GM06990 (cell line): ENCODE results near the gene SIAH2.

ENCODE experiments used
- DNase-seq: peaks from one replicate; pipeline ENCODE4 v3.0.0-alpha.2; 2011; ENCODE audit not compliant: insufficient read length; ENCODE audit errors: extremely low read depth
- H3K27me3 ChIP-seq: replicated peaks from 2 replicates; pipeline ENCODE4 v1.6.0; 2011; ENCODE audit warnings: low read length; ENCODE audit not compliant: control insufficient read depth, insufficient read depth
- H3K36me3 ChIP-seq: 2 replicates; pipeline ENCODE4 v1.5.1; 2011; ENCODE audit warnings: low read length; ENCODE audit not compliant: control insufficient read depth, insufficient read depth
- H3K4me3 ChIP-seq: replicated peaks from 2 replicates; pipeline ENCODE4 v1.5.1; 2011; ENCODE audit warnings: low read depth, mild to moderate bottlenecking, control low read depth, low read length
- TF ChIP-seq, protein P1 (sequence below): IDR thresholded peaks from 2 replicates; pipeline ENCODE4 v1.5.1; 2011; ENCODE audit warnings: low read length, control low read depth, mild to moderate bottlenecking, inconsistent platforms; ENCODE audit not compliant: insufficient read depth, poor library complexity, severe bottlenecking

SIAH2 gene

DNA sequence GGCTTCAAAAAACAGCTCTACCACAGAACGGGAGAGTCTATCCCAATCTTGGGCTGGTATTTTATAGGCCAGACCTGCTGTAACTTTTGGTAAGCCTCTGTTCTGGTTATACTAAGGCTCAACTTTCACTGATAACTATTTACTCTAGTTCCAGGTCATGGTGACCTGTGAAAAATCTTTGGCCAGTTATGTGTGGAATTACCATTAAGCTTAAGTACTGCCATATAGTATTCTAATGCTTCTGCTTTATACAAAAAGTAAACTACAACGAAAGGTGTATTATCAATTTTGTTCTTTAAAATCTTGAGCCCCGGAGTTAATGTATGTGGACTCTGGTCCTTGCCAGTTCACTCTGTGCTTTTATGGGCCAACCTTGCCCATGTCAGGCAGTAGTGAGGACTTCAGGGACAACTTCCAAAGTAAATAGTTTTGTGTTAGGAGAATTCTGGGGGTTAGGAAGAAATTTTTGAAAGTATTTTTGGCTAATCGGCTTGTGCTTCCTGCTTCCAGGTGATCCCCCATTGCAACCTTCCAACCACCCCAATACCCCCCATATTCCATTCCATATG is 6.4 kb downstream of the SIAH2 start:
- H3K4me3 ChIP-seq, result no peak overlapping the region
- TF ChIP-seq, protein P1, sequence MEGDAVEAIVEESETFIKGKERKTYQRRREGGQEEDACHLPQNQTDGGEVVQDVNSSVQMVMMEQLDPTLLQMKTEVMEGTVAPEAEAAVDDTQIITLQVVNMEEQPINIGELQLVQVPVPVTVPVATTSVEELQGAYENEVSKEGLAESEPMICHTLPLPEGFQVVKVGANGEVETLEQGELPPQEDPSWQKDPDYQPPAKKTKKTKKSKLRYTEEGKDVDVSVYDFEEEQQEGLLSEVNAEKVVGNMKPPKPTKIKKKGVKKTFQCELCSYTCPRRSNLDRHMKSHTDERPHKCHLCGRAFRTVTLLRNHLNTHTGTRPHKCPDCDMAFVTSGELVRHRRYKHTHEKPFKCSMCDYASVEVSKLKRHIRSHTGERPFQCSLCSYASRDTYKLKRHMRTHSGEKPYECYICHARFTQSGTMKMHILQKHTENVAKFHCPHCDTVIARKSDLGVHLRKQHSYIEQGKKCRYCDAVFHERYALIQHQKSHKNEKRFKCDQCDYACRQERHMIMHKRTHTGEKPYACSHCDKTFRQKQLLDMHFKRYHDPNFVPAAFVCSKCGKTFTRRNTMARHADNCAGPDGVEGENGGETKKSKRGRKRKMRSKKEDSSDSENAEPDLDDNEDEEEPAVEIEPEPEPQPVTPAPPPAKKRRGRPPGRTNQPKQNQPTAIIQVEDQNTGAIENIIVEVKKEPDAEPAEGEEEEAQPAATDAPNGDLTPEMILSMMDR, result no peak
- H3K36me3 ChIP-seq, result peaks cover 8% of the 10 kb centered on the region
- H3K27me3 ChIP-seq, result no peaks in the 10 kb centered on the region
- DNase-seq, result no peak

DNA sequence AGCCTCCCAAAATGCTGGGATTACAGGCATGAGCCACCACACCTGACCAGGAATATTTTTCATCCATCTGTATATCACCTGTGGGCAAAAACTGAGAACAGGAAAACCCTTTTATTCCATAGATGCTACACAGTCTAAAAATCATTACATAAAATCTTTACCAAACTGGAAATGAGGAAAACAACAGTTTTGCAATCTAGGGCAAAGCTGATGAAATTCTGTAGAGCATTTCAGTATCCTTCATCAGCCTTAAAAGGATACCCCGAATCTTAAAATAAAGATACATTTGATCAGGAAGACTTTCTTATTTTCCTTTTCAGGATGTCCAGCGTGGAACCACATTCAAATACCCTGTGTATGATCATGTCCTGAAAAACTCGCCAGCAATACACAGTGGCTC is 7.1 kb downstream of the SIAH2 start:
- H3K36me3 ChIP-seq, result peaks cover 8% of the 10 kb centered on the region
- TF ChIP-seq, protein P1, result no peak
- no peak overlapping the region for H3K4me3 ChIP-seq
- no peaks in the 10 kb centered on the region for H3K27me3 ChIP-seq
- no peak for DNase-seq

GRCh38 chr3:150754896-150755295 is 8.1 kb downstream of the SIAH2 start:
- DNase-seq, result no peak
- peaks cover 9% of the 10 kb centered on the region for H3K36me3 ChIP-seq
- TF ChIP-seq, protein P1, result no peak
- H3K4me3 ChIP-seq, result no peak overlapping the region
- no peaks in the 10 kb centered on the region for H3K27me3 ChIP-seq

- no peak for DNase-seq
- TF ChIP-seq, protein P1, result no peak
- Histone ChIP-seq H3K36me3 (peaks cover 8% of the 10 kb centered on the region), H3K4me3 (no peak overlapping the region), H3K27me3 (no peaks in the 10 kb centered on the region)
These were observed 11.1 kb downstream of the SIAH2 start for GRCh38 chr3:150751781-150752263.

DNA sequence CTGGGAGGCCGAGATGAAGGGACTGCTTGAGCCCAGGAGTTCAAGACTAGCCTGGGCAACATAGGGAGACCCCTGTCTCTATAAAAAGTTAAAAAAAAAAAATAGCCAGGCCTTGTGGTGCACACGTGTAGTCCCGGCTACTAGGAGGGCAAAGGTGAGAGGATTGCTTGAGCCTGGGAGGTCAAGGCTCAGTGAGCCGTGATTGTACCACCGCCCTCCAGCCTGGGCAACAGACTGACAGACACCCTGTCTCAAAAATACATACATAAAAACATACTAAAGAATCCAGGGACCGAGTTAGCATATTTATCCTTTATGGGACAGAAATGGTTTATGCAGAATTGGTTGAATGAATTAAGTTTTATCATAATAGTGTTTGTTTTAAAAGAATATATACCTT is 13.7 kb downstream of the SIAH2 start:
- TF ChIP-seq, protein P1, result no peak

DNA sequence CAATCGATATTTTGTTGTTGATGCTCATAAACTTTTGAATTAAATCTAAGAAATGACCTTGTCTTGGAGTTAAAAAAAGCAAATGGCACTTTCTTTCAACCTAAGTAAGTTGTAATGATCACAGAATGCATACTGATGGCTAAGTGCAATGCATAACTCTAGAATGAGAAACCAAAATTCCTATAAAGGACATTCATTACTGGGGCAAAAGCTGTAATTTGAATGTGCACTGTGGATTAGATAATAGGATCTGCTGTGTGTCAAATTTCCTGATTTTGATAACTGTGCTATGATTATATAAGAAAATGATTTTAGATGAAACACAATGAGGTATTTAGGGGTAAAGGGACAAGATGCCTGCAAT is 14.3 kb downstream of the SIAH2 start:
- H3K27me3 ChIP-seq, result no peaks in the 10 kb centered on the region
- no peak for DNase-seq
- no peak overlapping the region for H3K4me3 ChIP-seq
- H3K36me3 ChIP-seq, result peaks cover 6% of the 10 kb centered on the region
- TF ChIP-seq, protein P1, result no peak

More for the DNA sequence above, 13.7 kb downstream of the SIAH2 start:
- no peak for DNase-seq
- Histone ChIP-seq H3K27me3 (no peaks in the 10 kb centered on the region), H3K4me3 (no peak overlapping the region), H3K36me3 (peaks cover 6% of the 10 kb centered on the region)
